Large intestine (tissue), 3 donors: ENCODE data around the gene FGGY. TPM values are rescaled to one million over a fixed set of nuclear protein-coding genes. Genes with fewer than 3 reads are reported as not detected.

Experiments
- DNase-seq, 2 donors: peaks; one replicate each; pipeline versions ENCODE4 v3.0.0 to v3.0.0-alpha.2; 2013
- H3K27ac ChIP-seq: one replicate; pipeline ENCODE4 v1.5.1; 2013; ENCODE audit warnings: low read length
- H3K27me3 ChIP-seq: 2 replicates; pipeline ENCODE4 v1.6.1; 2013; ENCODE audit warnings: low read length; ENCODE audit not compliant: control insufficient read depth, insufficient read depth
- H3K36me3 ChIP-seq: 2 replicates; pipeline ENCODE4 v1.6.1; 2013; ENCODE audit warnings: low read length; ENCODE audit not compliant: control insufficient read depth, insufficient read depth
- H3K4me1 ChIP-seq: one replicate; pipeline ENCODE4 v1.6.1; 2013; ENCODE audit warnings: low read length; ENCODE audit not compliant: control insufficient read depth, insufficient read depth
- H3K4me3 ChIP-seq: one replicate; pipeline ENCODE4 v1.5.1; 2013; ENCODE audit warnings: low read length
- H3K9me3 ChIP-seq: one replicate; pipeline ENCODE4 v1.6.1; 2013; ENCODE audit warnings: mild to moderate bottlenecking, low read depth, low read length, moderate library complexity; ENCODE audit not compliant: control insufficient read depth
- WGBS: methylation state at CpG from one replicate; pipeline ENCODE4 v1.1.5; 2013; ENCODE audit warnings: low lambda C conversion rate; ENCODE audit not compliant: insufficient coverage; 5-methylcytosine and 5-hydroxymethylcytosine counted together
- polyA plus RNA-seq: library from polyadenylated mRNA; unstranded; fragments of 120-200 nt; gene quantifications from one replicate; pipeline ENCODE4 v1.2.1, GENCODE V29; 2013

FGGY gene
- polyA plus RNA-seq, 1 donor, result 17.5 TPM

DNA sequence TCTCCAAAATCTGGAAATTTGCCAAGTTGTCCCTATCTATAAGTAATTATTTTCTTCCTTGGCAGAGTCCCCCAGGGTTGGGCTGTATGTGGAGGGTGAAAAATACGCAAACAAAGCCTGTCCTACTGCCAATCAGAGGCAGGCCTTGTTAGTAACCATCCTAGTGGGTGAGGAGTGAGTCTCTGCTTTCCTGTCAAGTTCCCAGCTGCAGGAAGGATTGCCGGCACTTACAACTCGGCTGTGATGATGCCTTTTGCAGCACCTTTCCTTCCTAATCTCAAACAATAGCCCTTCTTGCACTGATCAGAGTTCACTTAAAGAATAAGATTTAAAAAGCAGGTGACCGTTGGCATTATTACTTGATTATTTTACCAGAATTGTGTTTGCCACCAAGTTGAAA, 31.3 kb upstream of the FGGY start:
- Histone ChIP-seq H3K27me3 (no peaks in the 10 kb centered on the region), H3K27ac (no peak overlapping the region), H3K4me3 (no peak overlapping the region), H3K9me3 (no peaks in the 10 kb centered on the region), H3K36me3 (no peaks in the 10 kb centered on the region), H3K4me1 (no peaks in the 10 kb centered on the region)
- WGBS, result no CpG with 5 or more reads among the region's 4 CpGs
- DNase-seq, result no peak

DNA sequence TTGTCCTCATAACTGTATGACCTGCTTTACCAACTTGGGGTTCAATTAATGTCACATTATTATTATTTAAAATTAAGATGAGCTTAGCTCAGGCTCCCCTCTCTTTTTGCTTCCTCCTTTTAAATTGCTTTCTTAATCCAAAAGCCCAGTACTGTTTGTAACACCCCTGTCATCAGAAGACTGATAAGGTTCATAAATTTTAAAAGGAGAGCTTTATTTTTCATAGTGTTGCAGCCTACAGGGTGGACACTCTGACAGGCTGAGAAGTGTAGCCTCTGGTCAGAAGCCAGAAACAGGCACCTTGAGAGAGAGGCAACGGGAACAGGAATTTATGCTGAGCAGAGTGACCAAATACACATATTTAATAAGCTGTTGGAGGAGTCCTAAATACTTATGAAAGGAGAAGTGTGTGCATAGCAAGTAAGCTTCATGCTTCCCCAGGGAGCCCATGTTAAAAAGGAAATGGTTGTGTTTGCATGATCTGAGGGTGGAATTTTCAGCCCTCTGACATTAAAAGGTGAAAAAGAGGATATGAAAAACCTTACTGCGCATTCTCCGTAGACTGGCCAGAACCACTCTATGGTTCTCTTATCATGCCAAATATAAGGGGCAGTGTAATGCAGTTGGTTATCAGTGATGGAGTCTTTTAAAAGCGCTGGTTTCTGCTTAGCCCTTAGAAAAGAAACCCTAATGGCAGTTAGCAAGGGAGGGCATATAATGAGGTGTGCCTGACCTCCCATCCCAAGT, 30.5 kb upstream of the FGGY start:
- Histone ChIP-seq H3K27ac (no peak overlapping the region), H3K36me3 (no peaks in the 10 kb centered on the region), H3K9me3 (no peaks in the 10 kb centered on the region), H3K4me1 (no peaks in the 10 kb centered on the region), H3K4me3 (no peak overlapping the region), H3K27me3 (no peaks in the 10 kb centered on the region)
- DNase-seq, result no peak
- no CpG with 5 or more reads among the region's 4 CpGs for WGBS

GRCh38 chr1:59266927-59267293, 30.0 kb upstream of the FGGY start:
- Histone ChIP-seq H3K27me3 (no peaks in the 10 kb centered on the region), H3K4me1 (no peaks in the 10 kb centered on the region), H3K27ac (no peak overlapping the region), H3K4me3 (no peak overlapping the region), H3K36me3 (no peaks in the 10 kb centered on the region), H3K9me3 (no peaks in the 10 kb centered on the region)
- no peak for DNase-seq

DNA sequence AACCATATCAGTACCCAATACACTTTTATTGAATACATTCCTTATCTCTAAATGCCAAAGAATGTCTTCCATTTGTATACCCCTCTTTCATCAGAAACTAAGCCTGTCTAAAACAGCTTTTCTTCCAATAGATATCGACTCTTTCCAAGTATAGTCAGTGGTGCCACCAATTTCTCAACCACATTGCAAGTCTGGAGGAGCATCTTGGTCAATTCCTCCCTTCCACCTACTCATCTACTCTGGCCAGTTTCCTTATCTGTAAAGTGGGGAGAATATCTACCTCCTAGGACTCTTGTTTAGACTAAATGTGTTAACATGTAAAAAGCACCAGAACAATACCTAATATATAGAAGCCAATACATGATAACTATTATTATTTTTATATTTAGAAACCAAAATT, 28.5 kb upstream of the FGGY start:
- Histone ChIP-seq H3K9me3 (no peaks in the 10 kb centered on the region), H3K4me3 (no peak overlapping the region), H3K36me3 (no peaks in the 10 kb centered on the region), H3K27me3 (no peaks in the 10 kb centered on the region), H3K27ac (no peak overlapping the region), H3K4me1 (no peaks in the 10 kb centered on the region)
- no CpG with 5 or more reads among the region's 1 CpG for WGBS
- no peak for DNase-seq

DNA sequence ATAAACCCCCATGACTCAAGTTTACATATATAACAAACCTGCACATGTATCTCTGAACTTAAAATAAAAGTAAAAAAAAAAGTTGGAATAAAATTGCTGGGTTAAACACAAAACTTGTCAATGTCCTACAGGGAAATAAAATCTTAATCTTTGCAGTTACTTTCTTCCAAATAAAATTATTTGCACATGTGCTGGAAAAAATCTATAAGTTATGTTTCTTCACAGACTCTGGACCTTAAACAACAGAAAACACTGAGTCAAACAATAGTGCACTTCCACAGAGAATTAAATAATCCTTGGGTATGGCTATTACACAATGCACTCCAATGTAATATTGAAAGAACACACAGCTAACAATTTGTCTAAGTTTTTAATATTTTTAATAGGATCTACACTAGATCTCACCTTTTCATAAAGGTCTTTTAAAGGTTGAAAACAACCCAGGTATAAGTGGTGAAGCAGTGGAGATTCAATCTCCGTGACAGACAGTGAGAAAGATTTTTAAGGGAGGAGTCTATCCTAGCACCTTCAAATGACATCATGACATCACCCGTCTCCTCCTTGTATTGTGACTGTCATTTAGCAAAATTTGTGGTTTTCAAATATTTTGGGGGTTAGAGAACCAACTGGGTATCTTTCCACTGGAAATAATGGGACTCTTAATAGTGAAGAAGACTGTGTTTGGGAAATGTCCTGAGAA, 25.2 kb upstream of the FGGY start:
- Histone ChIP-seq H3K4me1 (no peaks in the 10 kb centered on the region), H3K4me3 (no peak overlapping the region), H3K27ac (no peak overlapping the region), H3K36me3 (no peaks in the 10 kb centered on the region), H3K27me3 (no peaks in the 10 kb centered on the region), H3K9me3 (no peaks in the 10 kb centered on the region)
- WGBS, result no CpG with 5 or more reads among the region's 2 CpGs
- DNase-seq, result no peak

DNA sequence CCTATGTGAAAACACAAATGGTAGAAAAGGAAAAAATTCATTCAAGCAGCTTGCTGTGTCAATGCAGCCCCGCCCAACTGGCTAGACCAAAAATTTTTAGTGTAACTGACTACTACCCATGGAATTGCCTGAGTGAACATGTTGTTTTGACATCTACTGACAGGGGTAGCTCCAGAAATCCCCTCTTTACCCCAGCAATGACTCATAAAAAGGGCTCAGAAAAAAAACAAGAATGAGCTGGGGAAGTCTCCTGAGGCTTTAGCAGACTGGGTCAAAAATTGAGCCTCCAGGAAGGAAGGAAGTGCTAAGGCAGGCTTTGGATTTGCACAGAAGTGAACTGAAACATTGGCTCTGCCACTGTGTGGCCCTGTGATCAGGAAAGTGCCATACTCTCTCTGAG, 24.4 kb upstream of the FGGY start:
- DNase-seq, result no peak
- Histone ChIP-seq H3K4me1 (no peaks in the 10 kb centered on the region), H3K27me3 (no peaks in the 10 kb centered on the region), H3K4me3 (no peak overlapping the region), H3K27ac (no peak overlapping the region), H3K36me3 (no peaks in the 10 kb centered on the region), H3K9me3 (peaks cover 3% of the 10 kb centered on the region)
- WGBS, result no CpG with 5 or more reads among the region's 1 CpG

DNA sequence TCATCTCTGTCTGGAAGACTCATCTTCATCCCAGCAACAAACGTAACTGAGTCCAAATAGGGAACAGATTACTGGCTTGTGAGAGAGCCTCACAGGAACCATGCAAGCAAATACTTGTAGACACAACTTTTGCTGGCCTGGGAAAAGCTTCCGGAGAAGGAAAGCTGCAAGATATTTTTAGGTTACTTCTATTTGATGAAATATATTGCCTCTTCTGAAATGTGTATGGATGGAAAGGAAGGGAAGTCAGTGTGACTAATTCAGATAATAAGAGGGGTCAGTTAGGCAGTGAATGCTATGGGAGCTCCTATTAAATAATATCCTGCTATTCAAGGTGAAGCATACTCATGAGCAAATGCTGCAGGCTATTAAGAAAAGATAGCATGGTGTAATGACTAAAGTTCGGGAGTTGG, 20.4 kb upstream of the FGGY start:
- no peak overlapping the region for H3K27ac ChIP-seq
- no peaks in the 10 kb centered on the region for H3K36me3 ChIP-seq
- H3K4me1 ChIP-seq, result no peaks in the 10 kb centered on the region
- no peak for DNase-seq
- H3K4me3 ChIP-seq, result no peak overlapping the region
- 86% methylated on average over 1 of the region's 3 CpGs for WGBS
- no peaks in the 10 kb centered on the region for H3K27me3 ChIP-seq
- H3K9me3 ChIP-seq, result peaks cover 3% of the 10 kb centered on the region

DNA sequence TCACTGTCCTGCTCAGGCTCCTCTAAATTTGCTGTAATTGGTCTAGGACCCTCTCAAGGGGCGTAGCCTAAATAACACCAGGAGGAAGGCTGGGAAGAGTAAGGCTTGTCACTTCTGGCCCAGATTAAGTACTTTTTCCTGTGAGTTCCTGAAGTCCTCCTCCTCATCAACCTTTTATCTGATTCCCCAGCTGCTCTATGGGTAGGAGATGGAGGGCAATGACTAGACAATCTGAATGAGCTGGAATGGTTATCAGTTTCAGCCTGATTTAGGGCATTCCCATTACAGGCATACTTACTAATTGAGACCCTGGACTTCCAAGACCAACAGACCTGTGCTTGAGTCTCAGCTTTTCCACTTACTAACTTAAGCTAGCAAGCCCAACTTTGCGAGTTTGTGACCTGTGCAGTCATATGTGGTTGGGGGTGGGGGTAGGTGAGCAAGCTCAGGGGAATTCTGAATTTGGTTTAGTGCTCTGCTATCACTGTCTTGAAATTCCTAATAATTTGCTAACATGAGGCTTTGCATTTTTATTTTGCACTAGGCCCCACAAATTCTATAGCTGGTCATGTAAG, 18.0 kb upstream of the FGGY start:
- DNase-seq, result no peak
- Histone ChIP-seq H3K27me3 (no peaks in the 10 kb centered on the region), H3K27ac (no peak overlapping the region), H3K4me3 (no peak overlapping the region), H3K36me3 (no peaks in the 10 kb centered on the region), H3K9me3 (peaks cover 3% of the 10 kb centered on the region), H3K4me1 (no peaks in the 10 kb centered on the region)
- WGBS, result no CpG with 5 or more reads among the region's 2 CpGs

DNA sequence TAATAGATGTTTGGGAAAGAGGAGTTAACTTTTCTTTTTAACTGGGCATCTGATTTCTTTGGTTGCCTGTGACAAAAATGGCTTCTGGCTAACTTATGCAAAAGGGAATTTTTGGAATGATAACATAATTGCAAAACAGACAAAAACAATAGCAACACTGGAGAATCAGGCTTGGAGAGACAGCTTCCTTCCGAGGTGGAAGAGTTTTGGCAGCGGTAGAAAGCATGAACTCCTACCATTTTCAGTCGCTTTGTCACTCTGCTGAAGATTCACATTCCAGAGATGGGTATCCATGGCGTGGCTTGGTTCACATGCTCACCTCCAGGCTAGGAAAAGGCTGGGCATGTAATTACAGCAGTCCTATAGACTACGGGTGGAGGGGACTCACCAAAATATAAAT, 17.2 kb upstream of the FGGY start:
- peaks cover 3% of the 10 kb centered on the region for H3K9me3 ChIP-seq
- H3K27ac ChIP-seq, result no peak overlapping the region
- no peaks in the 10 kb centered on the region for H3K36me3 ChIP-seq
- WGBS, result no CpG with 5 or more reads among the region's 5 CpGs
- H3K27me3 ChIP-seq, result no peaks in the 10 kb centered on the region
- no peak for DNase-seq
- no peaks in the 10 kb centered on the region for H3K4me1 ChIP-seq
- H3K4me3 ChIP-seq, result no peak overlapping the region

DNA sequence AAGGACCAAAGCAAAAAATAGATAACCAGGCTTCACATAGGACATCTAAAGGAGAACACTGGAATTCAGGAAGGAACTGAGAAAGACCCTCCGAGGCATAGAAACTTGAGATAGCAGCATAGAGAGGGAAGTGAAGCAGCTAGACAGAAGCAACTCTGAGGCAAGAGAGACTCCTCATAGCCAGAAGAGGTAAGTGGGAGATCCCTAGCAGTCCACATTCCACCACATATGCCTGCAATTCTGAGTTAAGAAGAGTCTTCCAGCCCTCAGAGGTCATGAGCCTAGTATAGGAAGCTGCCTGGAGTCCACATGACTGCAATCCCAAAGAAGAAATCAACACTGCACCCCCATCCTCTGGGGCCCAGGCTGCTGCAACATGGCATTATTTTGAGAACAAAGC, 13.9 kb upstream of the FGGY start:
- Histone ChIP-seq H3K9me3 (no peaks in the 10 kb centered on the region), H3K4me3 (no peak overlapping the region), H3K27me3 (no peaks in the 10 kb centered on the region), H3K4me1 (no peaks in the 10 kb centered on the region), H3K27ac (no peak overlapping the region), H3K36me3 (no peaks in the 10 kb centered on the region)
- WGBS, result 100% methylated on average over 1 of the region's 1 CpG
- DNase-seq, result no peak

DNA sequence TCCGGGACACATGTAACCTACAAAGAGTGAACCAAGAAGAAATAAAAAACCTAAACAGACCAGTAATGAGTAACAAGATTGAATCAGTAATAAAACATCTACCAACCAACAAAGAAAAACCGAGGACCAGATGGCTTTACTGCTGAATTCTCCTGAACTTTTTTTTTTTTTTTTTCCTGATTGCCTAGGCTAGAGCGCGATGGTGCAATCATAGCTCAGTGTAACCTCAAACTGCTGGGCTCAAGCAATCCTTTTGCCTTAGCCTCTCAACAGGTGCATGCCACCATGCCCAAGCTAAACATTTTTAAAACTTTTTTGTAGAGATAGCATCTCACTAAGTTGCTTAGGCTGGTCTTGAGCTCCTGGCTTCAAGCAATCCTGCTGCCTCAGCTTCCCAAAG, 11.2 kb upstream of the FGGY start:
- Histone ChIP-seq H3K4me3 (no peak overlapping the region), H3K36me3 (no peaks in the 10 kb centered on the region), H3K27ac (no peak overlapping the region), H3K27me3 (no peaks in the 10 kb centered on the region), H3K9me3 (no peaks in the 10 kb centered on the region), H3K4me1 (peaks cover 11% of the 10 kb centered on the region)
- DNase-seq, result no peak
- no CpG with 5 or more reads among the region's 4 CpGs for WGBS
